T-helper 1 cell (primary cell): Measurements from ENCODE around the gene TEK.

Experiments
- DNase-seq, 5 donors: peaks; one replicate each; pipeline ENCODE4 v3.0.0-alpha.2; 2012 to 2020

Gene TEK

DNA sequence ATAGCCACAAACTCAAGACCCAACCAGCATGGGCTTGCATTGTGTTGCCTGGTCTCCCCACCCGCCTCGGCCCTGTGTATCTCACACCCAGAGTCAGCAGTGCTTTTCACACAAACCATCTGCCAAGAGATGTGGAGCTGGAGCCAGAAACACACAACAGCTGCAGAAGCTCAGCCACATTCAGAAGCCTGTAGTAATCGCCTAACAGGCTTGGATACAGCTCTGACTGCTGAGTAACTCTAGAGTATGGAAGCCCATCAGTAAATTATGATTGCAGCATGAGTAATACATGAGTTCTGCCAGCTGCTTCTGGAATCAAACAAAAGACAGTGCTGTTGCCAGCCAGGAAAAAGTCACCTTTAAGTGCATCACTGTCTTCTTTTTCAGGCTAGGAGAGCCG, 16.0 kb downstream of the TEK start:
- DNase-seq: no peak

DNA sequence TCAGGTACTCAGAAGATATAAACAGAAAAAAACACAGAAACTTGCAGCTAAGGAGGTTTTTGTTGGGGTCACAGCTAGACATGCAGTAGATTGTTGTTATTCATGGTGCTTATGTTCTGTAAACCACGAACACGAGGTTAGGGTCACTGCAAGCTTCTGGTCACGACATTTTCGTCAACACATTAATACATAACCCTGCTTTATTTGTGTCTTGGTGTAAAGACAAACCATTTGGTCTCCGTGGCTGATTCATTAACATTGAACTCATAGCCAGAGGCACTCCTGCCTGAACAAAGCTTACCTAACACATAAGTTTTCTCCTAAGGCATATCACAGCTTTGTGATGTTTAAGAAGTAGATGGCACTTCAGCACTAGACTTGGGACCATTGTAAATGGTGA, 16.9 kb downstream of the TEK start:
- DNase-seq: no peak

DNA sequence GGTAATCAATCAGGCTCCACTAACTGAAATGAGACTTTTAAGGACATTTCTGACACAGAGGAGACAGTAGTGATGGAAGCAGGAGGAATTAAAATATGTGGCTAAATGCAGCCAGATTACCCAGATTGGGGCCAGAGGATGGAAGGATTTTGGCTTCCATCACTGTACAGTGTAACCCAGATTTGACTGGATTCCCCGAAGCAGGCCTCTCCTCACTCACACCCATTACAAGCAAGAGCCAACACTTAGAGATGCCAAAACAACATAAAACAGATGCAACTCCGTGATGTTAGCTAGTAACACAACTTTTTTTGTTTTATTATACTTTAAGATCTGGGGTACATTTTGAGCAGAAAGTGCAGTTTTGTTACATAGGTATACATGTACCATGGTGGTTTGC, 17.6 kb downstream of the TEK start:
- no peak for DNase-seq

DNA sequence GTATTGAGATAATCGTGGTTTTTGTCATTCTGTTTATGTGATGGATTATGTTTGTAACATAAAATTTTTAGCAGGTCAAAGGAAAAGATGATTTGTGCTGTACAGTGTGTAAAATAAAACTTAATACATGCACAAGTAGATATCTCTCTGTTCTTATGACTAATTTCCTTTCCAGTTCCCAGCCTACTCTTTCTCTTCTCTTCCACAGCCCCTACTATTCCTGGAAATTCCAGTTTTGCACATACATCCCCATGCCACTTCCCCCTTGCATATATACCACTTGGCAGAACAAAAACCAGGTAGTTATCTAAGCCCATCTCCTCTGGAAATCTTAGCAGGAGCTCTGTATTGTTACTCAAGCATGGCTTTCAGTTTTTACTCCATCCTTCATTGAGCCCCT, 20.2 kb downstream of the TEK start:
- no peak for DNase-seq

DNA sequence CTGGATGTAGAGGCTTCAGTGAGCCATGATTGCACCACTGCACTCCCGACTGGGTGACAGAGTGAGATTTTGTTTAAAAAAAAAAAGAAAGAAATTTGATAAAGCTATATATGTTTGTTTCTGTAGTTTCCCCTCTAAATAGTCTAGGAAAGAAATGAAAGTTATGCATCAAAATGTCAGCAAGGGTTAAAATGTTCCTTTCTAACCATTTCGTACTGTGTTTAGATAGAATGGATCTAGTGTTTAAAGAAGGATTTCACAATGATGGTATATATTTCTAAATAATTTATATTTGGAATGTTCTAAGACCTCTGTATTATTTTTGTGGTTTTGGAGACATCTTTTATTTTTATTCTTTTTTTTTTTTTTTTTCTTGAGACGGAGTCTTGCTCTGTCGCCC, 22.7 kb downstream of the TEK start:
- no peak for DNase-seq

DNA sequence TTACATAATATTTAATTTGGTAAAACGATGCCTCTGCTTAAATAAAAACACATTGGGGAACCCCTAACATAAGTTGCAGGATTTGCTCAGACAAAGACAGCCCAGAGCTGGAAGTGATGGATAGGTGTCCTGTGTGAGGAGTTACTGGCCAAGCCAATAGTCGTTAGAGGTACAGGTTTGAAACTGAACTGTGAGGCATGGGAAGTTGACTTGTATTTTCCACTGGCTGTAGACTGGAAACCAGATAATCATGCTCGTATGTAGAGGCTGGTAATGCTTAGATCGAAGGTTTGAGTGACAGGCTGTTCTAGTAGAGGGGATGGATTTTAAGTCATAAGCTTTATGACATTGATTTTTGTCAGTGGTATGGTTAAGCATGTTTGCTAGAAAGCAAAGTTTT, 24.8 kb downstream of the TEK start:
- no peak for DNase-seq

DNA sequence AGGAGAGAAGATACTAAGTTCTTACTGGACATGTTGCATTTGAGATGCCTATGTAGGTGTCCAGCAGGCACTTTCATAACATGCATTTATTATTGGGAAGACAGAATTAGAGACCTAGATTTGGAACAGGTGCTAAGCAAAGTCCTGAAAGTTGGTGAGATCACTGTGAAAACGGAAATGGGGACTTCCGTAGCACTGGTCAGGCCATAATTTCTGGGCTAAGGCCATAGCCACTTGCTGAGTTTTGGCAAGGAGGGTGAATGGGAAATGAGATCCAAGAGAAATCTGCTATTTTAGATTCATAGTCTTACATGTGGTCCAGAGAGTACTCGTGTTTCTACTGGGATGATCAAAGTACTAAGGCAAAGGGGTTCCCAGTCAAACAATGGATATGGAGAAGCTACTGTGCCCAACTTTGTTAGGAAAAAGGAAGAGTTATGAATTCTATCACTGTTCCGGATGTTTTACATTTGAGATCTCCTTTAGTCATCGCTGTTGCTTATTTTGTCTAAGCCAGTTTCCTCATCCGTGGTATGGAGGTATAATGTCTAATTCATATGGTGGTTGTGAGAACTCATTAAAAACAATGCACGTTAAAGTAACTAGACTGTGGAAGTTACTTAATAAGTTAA, 33.4 kb downstream of the TEK start:
- no peak for DNase-seq

DNA sequence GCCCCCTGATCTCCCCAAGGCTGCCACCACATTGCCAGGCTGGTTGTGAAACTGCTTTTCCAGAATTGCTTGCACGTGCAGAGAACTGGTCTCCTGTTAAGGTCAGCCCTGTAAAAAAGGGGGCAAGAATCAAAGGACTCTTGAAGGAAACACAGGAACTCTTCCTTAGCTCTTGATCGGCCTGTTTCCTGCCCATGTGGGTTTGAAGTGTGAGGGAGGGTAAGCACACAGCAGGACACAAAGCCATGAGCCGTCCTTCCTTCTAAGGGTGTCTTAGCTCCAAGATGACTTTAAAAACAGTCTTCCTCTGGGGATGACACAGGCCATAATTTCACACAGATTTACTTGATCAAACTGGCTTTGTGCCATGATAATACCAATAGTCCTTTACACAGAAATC, 36.1 kb downstream of the TEK start:
- DNase-seq: no peak

DNA sequence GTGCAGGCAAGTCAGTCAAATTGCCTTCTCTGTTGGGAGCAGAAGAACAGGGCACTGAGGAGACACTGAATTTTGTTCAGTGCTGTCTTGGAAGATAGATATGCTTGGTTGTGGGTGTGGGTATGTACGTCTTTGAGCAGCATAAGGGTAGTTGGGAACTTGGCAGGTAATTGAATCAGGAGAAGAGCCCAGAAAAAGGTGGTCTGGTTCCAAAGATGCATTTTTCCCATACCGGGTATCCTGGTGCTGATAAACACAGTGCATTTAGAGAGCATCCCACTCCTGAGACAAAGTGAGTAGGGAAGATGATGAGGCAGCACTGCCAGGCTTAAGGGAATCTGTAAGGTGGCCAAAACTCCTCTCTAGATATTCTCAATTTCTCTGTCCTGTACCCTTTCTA, 40.6 kb downstream of the TEK start:
- DNase-seq: no peak

DNA sequence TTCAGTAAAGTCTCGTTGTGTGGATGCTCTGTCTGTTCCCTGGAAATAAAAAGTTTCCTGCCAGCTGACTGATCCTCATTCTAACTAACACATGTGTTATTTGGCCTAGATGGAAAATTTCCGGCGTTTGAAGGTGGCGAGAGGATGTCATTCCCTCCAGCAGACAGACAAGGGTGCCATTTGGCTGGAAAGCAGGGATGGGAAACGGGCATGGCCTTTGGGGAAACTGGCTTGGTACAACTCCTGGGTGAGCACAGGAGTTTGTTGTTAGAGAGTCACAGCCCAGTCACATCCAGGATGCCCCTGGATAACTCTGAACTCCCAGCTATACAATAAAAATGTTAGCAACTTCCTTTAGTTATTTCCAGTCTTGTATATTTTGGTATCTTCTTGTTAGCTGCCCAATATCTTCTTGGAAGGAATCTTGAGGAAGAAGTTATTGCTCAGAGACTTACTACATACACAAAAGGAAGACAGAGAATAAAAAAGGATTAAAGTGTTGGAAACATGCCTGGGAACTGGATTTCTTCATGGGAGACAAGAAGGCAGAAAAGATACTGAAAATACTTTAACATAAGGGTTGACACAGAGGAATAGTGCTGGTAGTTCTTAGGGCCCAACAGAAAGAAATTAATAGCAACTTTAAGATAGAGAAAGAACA, 41.9 kb downstream of the TEK start:
- no peak for DNase-seq

DNA sequence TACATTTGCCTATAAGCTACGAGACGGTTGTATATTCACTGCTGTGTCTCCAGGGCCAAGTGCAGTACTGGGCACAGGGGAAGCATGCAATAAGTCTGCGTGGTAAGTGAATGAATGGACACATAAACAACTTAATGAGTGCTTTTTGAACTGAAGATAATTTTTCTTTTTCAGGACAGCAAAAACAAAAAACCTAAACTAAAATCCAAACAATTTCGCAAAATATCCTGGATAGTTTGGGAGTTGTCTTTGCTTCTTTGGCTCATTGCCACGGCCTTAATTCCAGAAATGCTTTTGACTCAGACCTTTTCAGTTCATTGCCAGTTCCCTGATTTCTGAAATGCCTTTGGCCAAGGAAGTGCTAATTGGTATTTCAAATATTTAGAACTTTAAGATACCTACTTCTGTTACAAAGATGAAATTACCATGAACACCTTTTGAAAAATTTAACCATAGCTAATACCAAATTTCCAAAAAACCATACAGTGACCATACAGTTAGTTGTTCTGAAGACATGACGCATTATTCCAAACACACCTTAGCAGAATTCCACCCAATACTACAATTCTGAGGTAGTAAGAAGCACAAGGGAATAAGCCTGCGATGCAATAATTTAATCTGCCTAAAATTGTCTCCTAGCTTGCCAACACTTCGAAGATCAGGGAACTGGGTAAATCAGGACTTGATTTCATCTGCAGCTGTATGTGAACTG, 42.8 kb downstream of the TEK start:
- DNase-seq: no peak

DNA sequence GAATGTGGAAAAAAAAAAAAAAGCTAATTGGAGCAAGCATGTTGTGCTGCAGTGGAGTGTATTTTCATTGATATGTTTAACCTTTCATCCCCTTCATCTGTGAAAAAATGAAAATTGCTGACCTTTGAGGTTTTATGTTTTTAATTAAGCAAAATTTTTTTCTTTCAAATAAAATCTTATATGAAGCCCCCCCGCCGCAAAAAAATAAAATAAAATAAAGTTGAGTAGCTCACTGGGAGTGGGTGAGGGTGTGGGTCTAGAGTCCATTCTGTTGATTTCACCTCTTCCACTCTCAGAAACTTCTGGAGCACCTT, 43.3 kb downstream of the TEK start:
- no peak for DNase-seq

DNA sequence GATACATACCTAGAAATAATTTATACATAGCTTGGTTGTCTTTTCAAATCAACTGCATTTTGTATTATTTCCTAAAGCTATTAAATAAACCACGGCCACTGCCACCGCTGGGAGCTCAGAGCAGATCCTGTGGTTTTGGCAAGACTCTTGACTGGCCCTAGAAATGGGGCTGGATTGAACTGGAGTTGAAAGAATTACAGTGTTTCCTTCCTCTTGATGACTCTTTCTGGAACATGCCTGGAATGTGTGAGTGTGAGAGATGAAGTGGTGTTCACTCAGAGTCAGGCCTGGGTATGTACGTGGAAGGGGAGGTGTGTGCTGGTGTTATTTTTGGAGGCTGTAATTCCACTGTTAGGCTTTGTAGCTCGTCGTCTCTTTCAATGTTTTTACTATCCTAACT, 45.9 kb downstream of the TEK start:
- DNase-seq: no peak

DNA sequence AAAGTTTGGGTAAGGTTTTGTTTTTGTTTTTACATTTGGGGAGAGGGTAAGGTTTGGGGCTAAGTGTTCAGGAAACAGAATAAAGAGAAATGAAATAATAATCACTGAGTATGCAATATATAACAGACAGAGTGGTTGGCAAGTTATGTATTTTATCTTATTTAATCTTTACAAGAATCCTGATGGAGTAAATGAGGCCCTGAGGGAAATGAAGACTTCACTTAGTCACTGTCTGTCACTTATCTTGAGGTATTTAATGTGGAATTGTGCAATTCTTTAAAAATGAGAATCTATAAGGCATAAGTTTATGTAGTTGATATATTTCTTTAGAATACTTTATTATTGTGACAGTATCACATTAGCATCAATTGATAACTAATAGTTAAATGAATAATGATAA, 48.1 kb downstream of the TEK start:
- no peak for DNase-seq

DNA sequence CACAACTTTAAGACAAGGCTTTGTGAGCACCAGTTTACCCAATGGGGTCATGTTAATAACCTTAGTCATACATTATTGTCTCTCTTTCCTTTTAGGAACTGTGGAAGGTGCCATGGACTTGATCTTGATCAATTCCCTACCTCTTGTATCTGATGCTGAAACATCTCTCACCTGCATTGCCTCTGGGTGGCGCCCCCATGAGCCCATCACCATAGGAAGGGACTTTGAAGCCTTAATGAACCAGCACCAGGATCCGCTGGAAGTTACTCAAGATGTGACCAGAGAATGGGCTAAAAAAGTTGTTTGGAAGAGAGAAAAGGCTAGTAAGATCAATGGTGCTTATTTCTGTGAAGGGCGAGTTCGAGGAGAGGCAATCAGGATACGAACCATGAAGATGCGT, 48.7 kb downstream of the TEK start:
- DNase-seq: no peak

DNA sequence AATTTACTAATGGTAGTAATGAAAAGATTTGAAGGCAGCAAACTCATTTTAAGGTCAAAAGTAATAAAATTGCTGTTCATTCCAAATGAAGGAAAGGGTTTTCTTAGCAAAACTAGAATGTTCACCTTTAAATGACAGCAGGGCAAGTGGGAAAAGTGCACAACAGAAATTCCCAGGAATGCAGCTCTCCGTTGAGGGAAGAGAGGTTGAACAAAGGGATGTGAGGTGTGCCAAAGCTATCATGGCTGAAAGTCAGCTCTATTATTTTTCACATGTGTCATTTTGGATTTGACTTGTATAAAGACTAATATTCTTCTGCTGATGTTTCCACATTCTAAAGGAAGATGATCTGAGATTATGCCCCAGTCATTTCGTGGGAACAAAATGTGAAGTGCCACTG, 51.6 kb downstream of the TEK start:
- DNase-seq: no peak

DNA sequence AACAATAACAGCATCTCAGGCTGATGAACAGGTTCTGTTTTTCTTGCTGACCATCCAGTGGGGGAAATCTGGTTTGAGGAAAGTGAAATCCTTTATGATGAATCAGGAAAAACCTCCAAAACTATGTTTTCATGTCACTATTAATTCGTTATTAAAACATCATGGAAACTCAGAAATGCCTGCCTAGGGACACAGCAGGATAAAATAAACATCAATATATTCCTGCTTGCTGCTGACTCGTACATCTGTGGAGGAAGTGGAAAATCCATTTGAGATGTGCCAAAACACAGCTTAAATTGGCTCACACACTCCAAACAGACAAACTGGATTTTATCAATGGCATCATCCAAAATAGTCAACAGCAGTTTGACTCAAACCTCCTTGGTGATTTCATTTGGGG, 53.0 kb downstream of the TEK start:
- DNase-seq: no peak

DNA sequence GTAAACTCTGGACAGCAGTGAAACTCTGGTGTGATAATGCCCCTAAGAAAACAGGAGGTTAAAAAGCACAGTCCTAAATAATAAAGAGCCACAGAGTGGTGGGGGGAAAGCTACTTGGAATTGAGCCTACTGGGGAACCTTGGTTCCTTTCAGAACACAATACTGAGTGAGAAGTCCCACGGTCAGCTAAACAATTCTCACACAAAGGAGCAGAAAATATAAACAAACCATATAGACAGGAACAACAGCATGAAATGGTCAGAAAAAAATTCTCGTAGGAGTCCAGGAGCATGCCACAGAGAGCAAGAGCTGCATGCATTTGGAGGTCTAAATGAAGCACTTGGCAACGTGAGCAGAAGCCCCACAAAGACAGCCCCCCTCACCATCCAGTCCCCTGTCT, 56.0 kb downstream of the TEK start:
- DNase-seq: no peak

DNA sequence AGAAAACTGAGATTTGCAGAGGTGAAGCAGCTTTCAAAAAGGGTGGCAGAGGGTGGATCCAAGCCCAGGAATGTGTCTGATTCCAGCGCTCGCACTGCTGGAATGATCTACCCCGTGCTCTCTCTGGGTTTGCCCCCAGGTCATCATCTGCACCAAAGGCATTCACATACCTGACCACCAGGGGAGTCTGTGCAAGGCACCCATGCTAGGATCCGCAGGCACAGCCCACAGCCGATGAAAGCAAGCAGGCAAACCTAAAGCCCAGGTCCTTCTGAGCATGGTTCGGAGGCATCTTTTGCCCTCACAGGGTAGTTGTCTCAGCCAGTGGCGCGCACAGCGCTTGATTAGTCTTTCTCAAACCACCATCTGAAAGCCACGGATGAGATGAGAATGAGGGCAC, 56.6 kb downstream of the TEK start:
- DNase-seq: no peak

DNA sequence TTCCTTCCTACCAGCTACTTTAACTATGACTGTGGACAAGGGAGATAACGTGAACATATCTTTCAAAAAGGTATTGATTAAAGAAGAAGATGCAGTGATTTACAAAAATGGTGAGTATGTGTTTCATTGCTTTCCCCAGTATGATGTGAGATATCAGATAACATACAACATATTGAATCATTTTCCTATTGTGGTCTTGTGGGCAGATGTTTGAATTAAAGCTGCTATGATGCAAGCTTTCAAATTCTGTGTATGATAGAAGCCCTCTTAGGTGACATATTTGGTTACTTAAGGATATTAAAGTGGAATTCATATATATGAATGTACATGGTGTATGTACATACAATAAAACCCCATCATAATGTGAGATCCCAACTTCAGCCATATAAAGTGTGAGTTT, 59.5 kb downstream of the TEK start:
- DNase-seq: no peak

DNA sequence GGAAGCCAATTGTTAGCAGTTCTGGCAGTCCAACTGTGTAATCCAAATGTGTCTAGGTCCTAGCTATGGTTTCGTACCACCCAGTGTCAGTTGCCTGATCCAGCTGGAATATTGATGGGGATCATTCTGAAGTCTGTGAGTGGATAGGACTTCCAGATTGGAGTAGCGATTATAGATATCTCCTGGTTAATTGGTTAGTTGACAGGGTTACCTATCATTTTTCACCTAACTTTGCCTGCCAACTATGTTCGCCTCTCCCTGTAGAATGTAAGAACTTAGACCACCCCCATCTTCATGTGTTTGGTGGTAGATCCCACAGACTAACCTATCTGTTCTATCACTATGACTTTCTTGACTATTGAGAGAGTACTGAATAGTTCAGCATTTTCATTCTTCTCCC, 59.9 kb downstream of the TEK start:
- no peak for DNase-seq

DNA sequence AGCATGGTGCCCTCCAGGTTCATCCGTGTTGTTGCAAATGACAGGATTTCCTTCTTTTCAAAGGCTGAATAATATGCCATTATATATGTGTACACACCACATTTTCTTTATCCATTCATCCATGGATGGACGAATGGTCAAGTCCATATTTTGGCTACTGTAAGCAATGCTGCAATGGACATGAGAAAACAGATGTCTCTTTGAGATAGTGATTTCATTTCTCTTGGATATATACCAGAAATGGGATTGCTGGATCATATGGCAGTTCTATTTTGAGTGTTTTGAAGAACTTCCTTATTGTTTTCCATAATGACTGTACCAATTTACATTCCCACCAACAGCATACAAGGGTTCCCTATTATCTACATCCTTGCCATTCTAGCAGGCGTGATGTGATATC, 67.9 kb downstream of the TEK start:
- DNase-seq: no peak

DNA sequence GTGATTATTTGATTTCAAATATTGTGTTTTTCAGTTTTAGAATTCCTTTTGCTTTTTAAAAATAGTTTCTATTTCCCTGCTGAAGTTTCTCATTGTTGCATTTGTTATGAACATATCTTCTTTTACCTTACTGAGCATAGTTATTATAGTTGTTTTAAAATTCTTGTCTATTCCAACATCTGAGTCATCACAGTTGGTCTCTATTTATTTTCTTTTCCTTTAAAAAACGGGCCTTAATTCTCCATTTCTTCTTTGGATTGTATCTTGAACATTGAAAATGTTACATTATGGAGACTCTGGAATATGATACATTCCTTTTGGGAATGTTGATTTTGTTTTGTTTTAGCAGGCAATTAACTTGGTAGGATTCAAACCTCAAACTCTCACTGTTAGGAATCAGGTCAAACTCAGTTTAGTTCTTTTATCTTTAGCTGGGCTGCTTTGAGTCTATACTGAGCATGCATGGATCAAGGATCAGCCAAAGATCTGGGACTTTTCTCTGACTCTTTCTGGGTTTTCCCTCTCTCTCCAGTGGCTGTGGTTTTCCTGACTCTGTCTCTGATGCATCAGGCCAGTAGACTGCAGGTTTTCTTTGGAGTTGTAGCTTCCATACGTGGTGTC, 70.3 kb downstream of the TEK start:
- no peak for DNase-seq

DNA sequence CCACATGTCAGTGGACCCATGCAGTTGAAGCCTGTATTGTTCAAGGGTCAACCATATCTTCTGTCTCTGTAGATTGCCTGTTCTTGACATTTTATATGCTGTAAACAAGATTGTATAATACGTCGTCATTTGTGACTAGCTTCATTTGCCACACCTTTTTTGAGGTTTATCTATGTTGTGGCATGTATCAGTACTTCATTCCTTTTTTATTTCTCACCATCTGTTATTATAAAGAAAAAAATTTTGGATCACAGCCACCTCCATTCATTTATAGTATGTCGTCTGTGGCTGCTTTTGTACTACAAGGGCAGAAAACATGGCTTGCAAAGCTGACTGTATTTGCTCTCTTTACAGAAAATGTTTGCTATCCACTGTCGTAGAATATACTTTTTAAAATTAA, 72.4 kb downstream of the TEK start:
- no peak for DNase-seq
